ENCODE measurements around the gene ERC2.
"Not testable (repeated sequence)": the region's sequence is repeated elsewhere in the genome, so short reads cannot be mapped to it uniquely, and the experiment has no call there.

Gene ERC2

GRCh38 chr3:56468184-56469106 is at the start of gene ERC2:
ERC2 (minus strand) TSS chr3:56468467.
- DNase-seq, result no peak

- DNase-seq, result no peak
Observed at GRCh38 chr3:56502738-56503137, 34.5 kb upstream of the ERC2 start.

- DNase-seq, result not testable (repeated sequence)
Observed at GRCh38 chr3:56496376-56496775, 28.1 kb upstream of the ERC2 start.

- peak; percentile 73 for DNase-seq
Observed at GRCh38 chr3:56494679-56495322, 26.5 kb upstream of the ERC2 start.

GRCh38 chr3:56491566-56491965 is 23.3 kb upstream of the ERC2 start:
- no peak for DNase-seq

GRCh38 chr3:56488812-56489600 is 20.7 kb upstream of the ERC2 start:
- DNase-seq, result no peak

GRCh38 chr3:56484525-56485032 is 16.3 kb upstream of the ERC2 start:
- no peak for DNase-seq

GRCh38 chr3:56484122-56484521 is 15.9 kb upstream of the ERC2 start:
- no peak for DNase-seq

- DNase-seq, result no peak
Observed at GRCh38 chr3:56477646-56478045, 9.4 kb upstream of the ERC2 start.

- no peak for DNase-seq
Observed at GRCh38 chr3:56476771-56477170, 8.5 kb upstream of the ERC2 start.

GRCh38 chr3:56471771-56472170 is 3.5 kb upstream of the ERC2 start:
- no peak for DNase-seq

GRCh38 chr3:56469141-56469540 is 874 bp upstream of the ERC2 start:
- DNase-seq, result no peak

GRCh38 chr3:56467801-56468183 is 475 bp downstream of the ERC2 start:
- DNase-seq, result no peak

GRCh38 chr3:56467108-56467507 is 1.2 kb downstream of the ERC2 start:
- no peak for DNase-seq

- DNase-seq, result no peak
Observed at GRCh38 chr3:56459719-56460118, 8.5 kb downstream of the ERC2 start.

- no peak for DNase-seq
Observed at GRCh38 chr3:56459104-56459496, 9.2 kb downstream of the ERC2 start.

GRCh38 chr3:56458496-56459103 is 9.7 kb downstream of the ERC2 start:
- DNase-seq, result no peak

- no peak for DNase-seq
Observed at GRCh38 chr3:56456117-56456516, 12.2 kb downstream of the ERC2 start.

GRCh38 chr3:56453011-56453410 is 15.3 kb downstream of the ERC2 start:
- DNase-seq, result no peak

GRCh38 chr3:56452085-56452484 is 16.2 kb downstream of the ERC2 start:
- no peak for DNase-seq

GRCh38 chr3:56443372-56443771 is 24.9 kb downstream of the ERC2 start:
- DNase-seq, result no peak

- no peak for DNase-seq
Observed at GRCh38 chr3:56428667-56429066, 39.6 kb downstream of the ERC2 start.

- no peak for DNase-seq
Observed at GRCh38 chr3:56424885-56425284, 43.4 kb downstream of the ERC2 start.
